AG09309 (cell line): ENCODE results near the gene KCTD6.
"Not testable (repeated sequence)": the region's sequence is repeated elsewhere in the genome, so short reads cannot be mapped to it uniquely, and the experiment has no call there.

Experiments
- DNase-seq: peaks from one replicate; pipeline ENCODE4 v3.0.0-alpha.2; 2010; ENCODE audit warnings: low read depth
- H3K4me3 ChIP-seq: 2 replicates; pipeline ENCODE4 v1.5.1; 2011; ENCODE audit warnings: mild to moderate bottlenecking, low read depth, low read length, moderate library complexity; ENCODE audit not compliant: control insufficient read depth
- CTCF ChIP-seq: IDR thresholded peaks from 2 replicates; pipeline ENCODE4 v1.5.1; 2011; ENCODE audit warnings: mild to moderate bottlenecking, low read depth, low read length, inconsistent platforms; ENCODE audit not compliant: insufficient read depth, control insufficient read depth; ENCODE audit errors: missing control alignments

KCTD6 gene

GRCh38 chr3:58521917-58522631, 30.2 kb downstream of the KCTD6 start:
- no peak overlapping the region for H3K4me3 ChIP-seq
- TF ChIP-seq CTCF, result no peak
- DNase-seq, result no peak

GRCh38 chr3:58522759-58523425, 31.0 kb downstream of the KCTD6 start:
- DNase-seq, result no peak

GRCh38 chr3:58524326-58524888, 32.5 kb downstream of the KCTD6 start:
- no peak for TF ChIP-seq CTCF
- no peak overlapping the region for H3K4me3 ChIP-seq
- DNase-seq, result no peak

More at GRCh38 chr3:58522759-58523425, 31.0 kb downstream of the KCTD6 start:
- no peak for TF ChIP-seq CTCF
- no peak overlapping the region for H3K4me3 ChIP-seq

- peak; percentile 81 for DNase-seq
- H3K4me3 ChIP-seq, result no peak overlapping the region
- TF ChIP-seq CTCF, result no peak
Measured at GRCh38 chr3:58526515-58526957, 34.6 kb downstream of the KCTD6 start.

- DNase-seq, H3K4me3 ChIP-seq: not testable (repeated sequence)
Measured at GRCh38 chr3:58527440-58527839, 35.5 kb downstream of the KCTD6 start.

- DNase-seq, result no peak
- no peak overlapping the region for H3K4me3 ChIP-seq
- no peak for TF ChIP-seq CTCF
Measured at GRCh38 chr3:58528629-58529028, 36.7 kb downstream of the KCTD6 start.
